ENCODE measurements around the gene ATF7IP2.
"Not testable (repeated sequence)": the region's sequence is repeated elsewhere in the genome, so short reads cannot be mapped to it uniquely, and the experiment has no call there.

Gene ATF7IP2, protein sequence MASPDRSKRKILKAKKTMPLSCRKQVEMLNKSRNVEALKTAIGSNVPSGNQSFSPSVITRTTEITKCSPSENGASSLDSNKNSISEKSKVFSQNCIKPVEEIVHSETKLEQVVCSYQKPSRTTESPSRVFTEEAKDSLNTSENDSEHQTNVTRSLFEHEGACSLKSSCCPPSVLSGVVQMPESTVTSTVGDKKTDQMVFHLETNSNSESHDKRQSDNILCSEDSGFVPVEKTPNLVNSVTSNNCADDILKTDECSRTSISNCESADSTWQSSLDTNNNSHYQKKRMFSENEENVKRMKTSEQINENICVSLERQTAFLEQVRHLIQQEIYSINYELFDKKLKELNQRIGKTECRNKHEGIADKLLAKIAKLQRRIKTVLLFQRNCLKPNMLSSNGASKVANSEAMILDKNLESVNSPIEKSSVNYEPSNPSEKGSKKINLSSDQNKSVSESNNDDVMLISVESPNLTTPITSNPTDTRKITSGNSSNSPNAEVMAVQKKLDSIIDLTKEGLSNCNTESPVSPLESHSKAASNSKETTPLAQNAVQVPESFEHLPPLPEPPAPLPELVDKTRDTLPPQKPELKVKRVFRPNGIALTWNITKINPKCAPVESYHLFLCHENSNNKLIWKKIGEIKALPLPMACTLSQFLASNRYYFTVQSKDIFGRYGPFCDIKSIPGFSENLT

GRCh38 chr16:10385725-10386516 lies at the start of gene ATF7IP2:
TSS of gene ATF7IP2 (plus strand) at chr16:10386061. CDS start at chr16:10430621, 44,560 bp downstream.
- DNase-seq: peak; percentile 91

DNA sequence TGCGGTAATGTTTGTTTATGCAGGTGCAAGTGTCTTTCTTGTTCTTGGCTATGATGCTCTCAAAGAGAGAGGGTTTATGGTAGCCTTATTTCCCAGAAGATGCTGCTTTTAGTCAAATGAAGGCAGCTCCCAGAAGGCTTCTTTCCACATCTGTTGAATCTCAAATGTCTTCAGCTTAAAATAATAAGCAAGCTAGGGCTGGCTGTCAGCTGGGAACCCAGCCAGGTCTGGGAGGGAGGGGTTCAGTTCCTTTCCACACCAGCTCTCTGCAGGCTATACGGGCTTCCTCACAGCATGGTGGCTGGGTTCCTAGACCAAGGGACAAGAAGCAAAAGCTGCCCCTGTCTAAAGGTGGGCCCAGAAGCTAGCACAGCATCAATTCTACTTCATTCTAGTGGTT lies 47.4 kb upstream of the ATF7IP2 start:
- no peak for DNase-seq

DNA sequence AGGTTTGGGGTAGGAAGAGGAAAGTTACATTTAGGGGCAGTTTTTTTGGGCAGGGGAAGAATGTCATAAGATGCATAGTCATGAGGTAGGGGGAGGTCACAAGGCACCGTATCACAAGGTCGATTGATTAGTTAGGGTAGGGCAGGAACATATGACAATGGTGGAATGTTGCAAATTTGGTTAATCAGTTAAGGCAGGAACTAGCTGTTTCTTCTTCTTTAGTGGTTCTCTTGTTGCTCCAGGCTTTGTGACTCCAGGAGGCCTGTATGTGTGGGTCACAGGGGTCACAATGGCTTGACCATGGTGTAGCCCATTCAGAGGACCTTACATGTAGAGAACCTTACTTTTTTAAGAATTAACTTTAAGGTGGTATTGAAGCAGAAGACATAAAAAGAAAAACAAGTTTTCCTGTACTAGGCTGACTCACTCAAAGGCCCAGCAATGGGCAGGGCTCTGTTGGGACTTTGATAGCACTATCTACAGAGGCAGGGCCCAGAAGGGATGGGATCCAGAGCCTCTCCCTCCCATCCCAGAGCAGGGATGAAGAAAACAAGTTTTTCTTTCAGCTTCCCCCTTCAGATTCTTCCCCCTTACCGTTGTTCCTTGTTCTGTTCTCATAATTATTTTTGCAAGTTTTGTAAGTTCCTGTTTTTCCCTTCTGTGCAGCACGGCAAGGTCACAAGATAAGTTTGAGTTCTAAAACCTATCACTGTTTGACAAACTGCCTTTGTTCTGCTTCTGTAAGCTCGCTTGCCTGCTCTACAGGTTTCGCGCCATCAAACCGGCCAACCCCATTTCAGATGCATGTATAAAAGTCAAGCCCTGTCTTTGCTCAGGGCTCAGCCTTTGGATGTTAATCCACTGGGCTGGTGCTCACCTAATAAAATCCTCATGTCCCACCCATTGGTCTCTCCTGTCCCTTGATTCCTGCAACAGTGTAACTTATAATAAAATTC lies 45.8 kb upstream of the ATF7IP2 start:
- no peak for DNase-seq

- no peak for DNase-seq
Measured at GRCh38 chr16:10343124-10343760, 42.6 kb upstream of the ATF7IP2 start.

GRCh38 chr16:10344699-10345098 lies 41.2 kb upstream of the ATF7IP2 start:
- not testable (repeated sequence) for DNase-seq

- DNase-seq: no peak
Measured at GRCh38 chr16:10345629-10346028, 40.2 kb upstream of the ATF7IP2 start.

GRCh38 chr16:10349851-10350250 lies 36.0 kb upstream of the ATF7IP2 start:
- no peak for DNase-seq

- no peak for DNase-seq
Measured at GRCh38 chr16:10352262-10352661, 33.6 kb upstream of the ATF7IP2 start.

DNA sequence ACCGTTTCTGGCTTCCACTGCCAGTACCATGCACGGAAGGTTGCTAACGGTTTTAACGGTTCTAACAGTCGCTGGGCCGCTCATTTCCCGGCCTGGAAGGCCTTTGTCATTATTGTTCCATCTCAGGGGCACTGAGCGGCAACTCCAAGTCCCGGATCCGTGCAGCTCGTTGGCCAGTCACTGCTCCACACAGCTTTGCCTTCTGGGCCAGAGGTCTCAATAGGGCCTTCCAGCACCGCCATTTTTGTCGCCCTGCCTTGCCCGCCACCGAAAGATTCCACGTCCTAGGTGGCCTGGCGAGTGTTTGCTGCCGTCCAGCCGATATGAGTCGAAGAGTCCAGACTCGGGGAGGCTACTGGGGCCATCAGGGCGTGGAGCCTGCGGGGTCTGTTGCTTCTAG lies 30.3 kb upstream of the ATF7IP2 start:
- DNase-seq: no peak

GRCh38 chr16:10356870-10357842 lies 28.7 kb upstream of the ATF7IP2 start:
- no peak for DNase-seq

GRCh38 chr16:10361747-10362076 lies 24.1 kb upstream of the ATF7IP2 start:
- not testable (repeated sequence) for DNase-seq

GRCh38 chr16:10362077-10362863 lies 23.6 kb upstream of the ATF7IP2 start:
- DNase-seq: peak; percentile 16

GRCh38 chr16:10362864-10363197 lies 23.0 kb upstream of the ATF7IP2 start:
- DNase-seq: not testable (repeated sequence)

DNA sequence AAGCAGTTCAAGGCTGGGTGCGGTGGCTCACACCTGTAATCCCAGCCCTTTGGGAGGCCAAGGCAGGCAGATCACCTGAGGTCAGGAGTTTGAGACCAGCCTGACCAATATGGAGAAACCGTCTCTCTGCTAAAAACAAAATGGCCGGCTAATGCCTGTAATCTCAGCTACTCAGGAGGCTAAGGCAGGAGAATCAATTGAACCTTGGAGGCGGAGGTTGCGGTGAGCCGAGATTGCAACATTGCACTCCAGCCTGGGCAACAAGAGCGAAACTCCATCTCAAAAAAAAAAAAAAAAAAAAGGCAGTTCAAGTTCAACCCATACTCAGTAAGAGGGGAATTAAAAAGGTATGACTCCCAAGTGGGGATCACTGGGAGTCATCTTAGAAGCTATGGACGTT lies 19.2 kb upstream of the ATF7IP2 start:
- not testable (repeated sequence) for DNase-seq

DNA sequence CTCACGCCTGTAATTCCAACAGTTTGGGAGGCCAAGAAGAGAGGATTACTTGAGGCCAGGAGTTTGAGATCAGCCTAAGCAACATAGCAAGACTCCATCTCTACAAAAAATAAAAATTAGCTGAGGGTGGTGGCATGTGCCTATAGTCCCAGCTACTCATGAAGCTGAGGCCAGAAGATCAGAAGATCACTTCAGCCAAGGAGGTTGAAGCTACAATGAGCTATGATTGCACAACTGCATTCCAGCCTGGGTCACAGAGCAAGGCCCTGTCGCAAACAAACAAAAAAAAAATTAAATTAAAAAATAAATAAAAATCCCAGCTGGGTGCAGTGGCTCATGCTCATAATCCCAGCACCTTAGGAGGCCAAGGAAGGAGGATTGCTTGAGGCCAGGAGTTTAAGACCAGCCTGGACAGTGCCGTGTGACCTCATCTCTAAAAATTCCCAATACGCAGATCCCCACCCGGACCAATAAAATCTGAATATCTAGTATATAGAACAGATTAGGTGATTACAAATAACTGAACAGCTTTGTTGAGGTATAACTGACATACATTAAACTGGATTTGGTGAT lies 18.2 kb upstream of the ATF7IP2 start:
- DNase-seq: no peak

GRCh38 chr16:10368969-10369551 lies 16.8 kb upstream of the ATF7IP2 start:
- no peak for DNase-seq

- DNase-seq: no peak
Measured at GRCh38 chr16:10370096-10370726, 15.7 kb upstream of the ATF7IP2 start.

- no peak for DNase-seq
Measured at GRCh38 chr16:10371592-10371991, 14.3 kb upstream of the ATF7IP2 start.

- DNase-seq: no peak
Measured at GRCh38 chr16:10373556-10373955, 12.3 kb upstream of the ATF7IP2 start.
